ENCODE results near the gene SAXO2.
"Not testable (repeated sequence)": the region's sequence is repeated elsewhere in the genome, so short reads cannot be mapped to it uniquely, and the experiment has no call there.

GRCh38 chr15:82331576-82332304, 69.1 kb downstream of the SAXO2 start:
- TF ChIP-seq CTCF, POLR2AphosphoS5 (IDR thresholded peaks at IDR 0.05): not testable (repeated sequence)

All from sigmoid colon (tissue), 4 donors.